GM21825 (cell line): ENCODE measurements around the gene CFD.
"Not testable (repeated sequence)": the region's sequence is repeated elsewhere in the genome, so short reads cannot be mapped to it uniquely, and the experiment has no call there.

Source experiments
- ATAC-seq: cut with Tn5 transposase; IDR thresholded peaks from one replicate; pipeline ENCODE4 v1.9.1; 2021; ENCODE audit warnings: mild to moderate bottlenecking, moderate library complexity; ENCODE audit not compliant: unreplicated experiment

CFD gene

DNA sequence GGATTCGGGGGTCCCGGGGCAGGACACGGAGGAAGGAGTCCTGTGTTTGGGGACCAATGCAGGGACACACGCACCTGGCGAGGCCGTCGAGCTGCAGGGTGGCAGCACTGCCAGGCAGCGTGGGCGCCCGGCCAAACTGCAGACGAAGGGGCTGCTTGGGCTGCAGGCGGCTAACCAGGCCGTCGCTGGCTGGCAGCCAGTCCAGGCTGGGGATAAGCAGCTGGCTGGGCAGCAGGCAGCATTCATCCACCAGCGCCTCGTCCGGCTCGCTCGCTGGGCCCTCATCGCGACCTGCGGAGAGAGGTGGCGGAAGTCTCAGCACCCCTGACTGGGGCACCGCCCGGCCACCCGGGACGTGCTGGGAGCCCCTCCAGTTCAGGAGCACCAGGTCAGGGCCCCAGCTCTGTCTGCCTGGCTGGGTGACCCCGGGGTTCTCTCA, 11.5 kb downstream of the CFD start:
- ATAC-seq: no peak

DNA sequence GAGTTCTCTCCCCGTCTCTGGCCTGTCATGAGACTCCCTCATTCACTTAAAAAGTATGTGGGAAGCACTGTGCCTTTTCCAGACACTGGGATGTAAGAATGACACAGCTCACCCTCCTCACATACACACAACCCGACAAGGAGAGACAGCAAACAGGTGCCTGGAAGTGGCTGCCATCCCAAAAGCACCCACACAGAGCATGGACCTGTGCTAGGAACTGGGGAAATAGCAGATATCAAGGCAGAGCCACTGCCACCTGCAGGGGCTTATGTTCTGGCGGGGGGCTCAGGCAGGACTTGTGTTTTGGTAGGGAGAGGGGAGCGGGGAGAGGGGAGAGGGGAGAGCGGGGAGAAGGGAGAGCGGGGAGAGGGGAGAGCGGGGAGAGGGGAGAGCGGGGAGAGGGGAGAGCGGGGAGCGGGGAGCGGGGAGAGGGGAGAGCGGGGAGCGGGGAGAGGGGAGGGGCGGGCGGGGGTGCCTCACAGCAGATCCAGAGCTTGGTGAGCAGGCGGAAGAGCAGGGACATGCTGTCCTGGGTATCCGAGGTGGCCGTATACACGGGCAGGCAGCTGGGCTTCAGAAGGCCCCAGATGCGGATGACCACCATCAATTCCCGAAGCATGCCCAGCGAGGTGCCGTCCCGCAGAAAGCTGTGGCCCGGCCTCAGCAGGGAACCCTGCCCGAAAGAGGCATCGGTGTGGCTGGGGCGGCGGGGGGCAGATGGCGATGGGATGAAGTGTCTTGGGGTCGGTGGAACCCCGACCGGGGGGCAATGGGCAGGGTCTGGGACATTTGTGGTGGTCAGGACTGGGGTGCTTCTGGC, 12.2 kb downstream of the CFD start:
- ATAC-seq: no peak

DNA sequence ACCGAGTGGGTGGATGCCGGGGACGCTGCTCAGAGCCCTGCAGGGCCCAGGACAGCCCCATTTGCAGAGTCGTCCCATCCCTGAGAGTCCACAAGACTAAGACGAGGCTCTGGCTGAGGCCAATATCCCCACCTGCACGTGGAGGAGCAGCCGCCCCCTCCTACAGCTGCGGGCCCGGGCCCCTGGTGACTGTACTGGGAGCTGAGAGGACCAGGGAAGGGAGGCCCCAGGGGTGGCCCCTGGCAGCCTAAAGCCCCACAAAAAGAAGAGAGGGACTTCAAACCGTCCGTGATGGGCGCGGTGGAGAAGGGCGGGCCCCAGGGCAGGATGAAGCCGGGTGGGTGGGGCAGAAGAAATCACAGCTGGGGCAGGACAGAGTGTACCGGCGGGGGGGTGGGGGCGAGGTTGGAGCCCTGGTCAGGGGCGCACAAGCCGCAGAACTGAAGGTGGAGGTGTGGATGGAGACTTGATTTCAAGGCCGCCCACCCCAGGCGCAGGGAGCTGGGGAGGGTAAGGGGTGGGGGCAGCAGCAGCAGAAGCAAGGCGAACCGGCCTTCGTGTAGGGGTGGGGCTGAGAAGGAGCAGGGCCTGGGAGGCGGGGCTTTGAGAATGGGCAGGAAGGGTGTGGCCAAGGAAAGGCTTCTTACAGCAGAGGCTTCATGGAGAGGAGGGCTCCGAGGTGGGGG, 12.9 kb downstream of the CFD start:
- ATAC-seq: no peak

DNA sequence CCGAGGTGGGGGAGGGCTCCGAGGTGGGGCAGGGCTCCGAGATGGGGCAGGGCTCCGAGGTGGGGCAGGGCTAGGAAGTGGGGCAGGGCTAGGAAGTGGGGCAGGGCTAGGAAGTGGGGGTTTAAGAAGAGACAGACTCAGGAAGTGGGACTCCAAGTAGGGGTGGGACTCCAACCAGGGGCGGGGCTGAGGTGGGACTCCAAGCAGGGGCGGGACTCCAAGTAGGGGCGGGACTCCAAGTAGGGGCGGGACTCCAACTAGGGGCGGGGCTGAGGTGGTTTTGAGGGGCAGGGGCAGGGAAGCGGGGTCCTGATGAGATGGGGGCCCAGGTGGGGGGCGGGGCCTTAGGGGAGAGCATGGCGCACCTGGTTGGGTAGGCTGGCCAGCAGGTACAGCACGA, 13.6 kb downstream of the CFD start:
- ATAC-seq: no peak

DNA sequence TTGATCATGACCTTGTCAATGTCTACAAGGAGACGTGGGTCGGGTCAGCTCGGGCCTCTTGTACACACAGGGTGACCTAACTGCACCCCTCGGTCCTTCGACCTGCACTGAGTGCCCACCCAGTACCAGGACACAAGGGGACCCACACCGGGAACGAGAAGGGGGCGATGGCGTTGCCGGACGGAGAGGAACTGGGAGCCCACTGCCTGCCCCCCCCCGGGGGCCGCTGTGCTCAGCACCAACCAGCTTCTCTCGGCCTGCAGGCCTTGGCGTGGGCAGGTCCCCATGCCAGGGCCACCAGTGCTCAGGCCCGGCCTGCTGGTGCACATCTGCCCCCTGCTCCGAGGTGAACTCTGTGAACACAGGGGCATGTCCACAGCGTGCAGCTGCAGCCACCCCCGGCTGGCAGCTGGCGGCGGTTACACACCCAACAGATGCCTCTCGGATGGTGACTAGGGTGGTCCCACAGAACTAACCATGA, 14.1 kb downstream of the CFD start:
- no peak for ATAC-seq

DNA sequence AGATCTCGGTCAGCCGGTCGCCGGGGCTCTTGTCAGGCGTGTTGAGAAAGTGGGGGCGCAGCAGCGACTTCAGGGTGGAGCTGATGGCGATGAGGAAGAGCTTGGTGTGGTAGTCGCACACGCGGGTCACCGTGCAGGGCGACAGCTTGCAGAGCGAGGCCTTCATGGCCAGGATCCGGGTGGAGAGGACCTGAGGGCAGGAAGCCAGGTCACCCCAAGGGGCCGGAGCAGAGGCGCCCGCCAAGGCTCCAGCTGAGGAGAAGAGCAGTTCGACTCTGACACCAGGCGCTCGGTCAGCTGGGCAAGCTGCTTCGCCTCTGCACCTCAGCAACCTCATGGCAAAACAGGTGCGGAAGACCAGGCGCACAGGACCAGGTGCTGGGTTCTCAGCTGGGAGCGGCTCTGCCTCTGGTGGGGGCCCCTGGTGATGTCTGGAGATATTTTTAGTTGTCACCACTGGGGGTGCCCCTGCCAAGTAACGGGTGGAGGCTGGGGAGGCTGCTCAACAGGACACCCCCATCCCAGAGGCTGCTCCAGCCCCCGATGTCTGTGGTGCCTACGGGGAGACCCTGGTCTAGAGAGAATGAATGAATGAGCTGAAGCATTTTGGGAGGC, 15.9 kb downstream of the CFD start:
- ATAC-seq: no peak

DNA sequence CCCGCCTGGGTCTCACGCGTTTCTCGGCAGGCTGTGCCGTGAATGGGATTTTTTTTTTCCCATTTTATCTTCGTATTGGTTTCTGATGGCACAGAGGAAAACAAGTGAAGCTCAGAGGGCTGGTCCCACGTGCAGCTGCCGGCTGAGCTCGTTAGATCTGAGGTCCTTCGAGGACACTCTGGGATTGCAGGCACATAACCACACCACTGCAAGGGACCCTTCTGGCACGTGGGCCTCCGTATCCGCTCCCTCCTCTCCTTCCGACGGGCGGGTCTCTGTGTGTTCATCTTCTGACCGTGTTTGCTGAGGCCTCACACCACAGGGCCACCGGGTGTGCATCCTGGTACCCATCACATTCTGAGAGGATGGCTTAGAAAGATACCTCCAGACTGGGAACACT, 16.6 kb downstream of the CFD start:
- ATAC-seq: no peak

DNA sequence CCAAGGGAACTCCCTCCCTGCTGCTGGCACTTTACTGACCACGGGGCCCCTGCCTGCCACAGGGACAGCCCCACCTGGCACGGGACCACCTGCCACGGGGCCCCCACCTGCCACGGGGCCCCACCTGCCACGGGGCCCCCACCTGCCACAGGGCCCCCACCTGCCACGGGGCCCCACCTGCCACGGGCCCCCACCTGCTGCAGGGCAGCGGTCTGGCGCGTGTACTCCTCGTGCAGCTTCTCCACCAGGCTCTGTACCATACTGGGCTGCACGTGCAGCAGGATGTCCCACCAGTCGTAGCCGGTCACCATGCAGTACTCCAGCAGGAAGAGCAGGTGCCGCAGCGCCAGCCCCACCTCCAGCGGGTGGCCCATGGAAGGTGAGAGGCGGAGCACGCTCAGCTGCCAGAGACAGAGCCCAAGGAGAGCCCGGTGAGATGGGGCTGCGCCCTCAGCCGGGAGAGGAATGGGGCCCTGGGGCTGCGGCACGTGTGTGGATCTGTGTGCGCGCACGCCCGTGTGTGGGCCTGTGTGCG, 17.4 kb downstream of the CFD start:
- no peak for ATAC-seq

DNA sequence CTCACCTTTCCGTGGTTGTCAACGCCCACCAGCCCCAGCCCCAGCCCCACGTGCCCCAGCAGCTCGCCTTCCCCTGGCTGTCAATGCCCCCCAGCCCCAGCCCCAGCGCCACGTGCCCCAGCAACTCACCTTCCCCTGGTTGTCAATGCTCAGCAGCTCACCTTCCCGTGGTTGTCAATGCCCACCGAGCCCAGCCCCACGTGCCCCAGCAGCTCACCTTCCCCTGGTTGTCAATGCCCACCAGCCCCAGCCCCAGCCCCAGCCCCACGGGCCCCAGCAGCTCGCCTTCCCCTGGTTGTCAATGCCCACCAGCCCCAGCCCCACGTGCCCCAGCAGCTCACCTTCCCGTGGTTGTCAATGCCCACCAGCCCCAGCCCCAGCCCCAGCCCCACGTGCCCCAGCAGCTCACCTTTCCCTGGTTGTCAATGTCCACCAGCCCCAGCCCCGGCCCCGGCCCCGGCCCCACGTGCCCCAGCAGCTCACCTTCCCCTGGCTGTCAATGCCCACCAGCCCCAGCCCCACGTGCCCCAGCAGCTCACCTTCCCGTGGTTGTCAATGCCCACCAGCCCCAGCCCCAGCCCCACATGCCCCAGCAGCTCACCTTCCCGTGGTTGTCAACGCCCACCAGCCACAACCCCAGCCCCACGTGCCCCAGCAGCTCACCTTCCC, 18.7 kb downstream of the CFD start:
- not testable (repeated sequence) for ATAC-seq

DNA sequence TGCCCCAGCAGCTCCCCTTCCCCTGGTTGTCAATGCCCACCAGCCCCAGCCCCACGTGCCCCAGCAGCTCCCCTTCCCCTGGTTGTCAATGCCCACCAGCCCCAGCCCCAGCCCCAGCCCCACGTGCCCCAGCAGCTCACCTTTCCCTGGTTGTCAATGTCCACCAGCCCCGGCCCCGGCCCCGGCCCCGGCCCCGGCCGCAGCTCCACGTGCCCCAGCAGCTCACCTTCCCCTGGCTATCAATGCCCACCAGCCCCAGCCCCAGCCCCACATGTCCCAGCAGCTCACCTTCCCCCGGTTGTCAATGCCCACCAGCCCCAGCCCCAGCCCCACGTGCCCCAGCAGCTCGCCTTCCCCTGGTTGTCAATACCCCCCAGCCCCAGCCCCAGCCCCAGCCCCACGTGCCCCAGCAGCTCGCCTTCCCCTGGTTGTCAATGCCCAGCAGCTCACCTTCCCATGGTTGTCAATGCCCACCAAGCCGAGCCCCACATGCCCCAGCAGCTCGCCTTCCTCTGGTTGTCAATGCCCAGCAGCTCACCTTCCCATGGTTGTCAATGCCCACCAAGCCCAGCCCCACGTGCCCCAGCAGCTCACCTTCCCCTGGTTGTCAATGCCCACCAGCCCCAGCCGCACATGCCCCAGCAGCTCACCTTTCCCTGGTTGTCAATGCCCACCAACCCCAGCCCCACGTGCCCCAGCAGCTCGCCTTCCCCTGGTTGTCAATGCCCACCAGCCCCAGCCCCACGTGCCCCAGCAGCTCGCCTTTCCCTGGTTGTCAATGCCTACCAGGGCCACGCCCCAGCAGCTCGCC, 19.5 kb downstream of the CFD start:
- ATAC-seq: not testable (repeated sequence)

DNA sequence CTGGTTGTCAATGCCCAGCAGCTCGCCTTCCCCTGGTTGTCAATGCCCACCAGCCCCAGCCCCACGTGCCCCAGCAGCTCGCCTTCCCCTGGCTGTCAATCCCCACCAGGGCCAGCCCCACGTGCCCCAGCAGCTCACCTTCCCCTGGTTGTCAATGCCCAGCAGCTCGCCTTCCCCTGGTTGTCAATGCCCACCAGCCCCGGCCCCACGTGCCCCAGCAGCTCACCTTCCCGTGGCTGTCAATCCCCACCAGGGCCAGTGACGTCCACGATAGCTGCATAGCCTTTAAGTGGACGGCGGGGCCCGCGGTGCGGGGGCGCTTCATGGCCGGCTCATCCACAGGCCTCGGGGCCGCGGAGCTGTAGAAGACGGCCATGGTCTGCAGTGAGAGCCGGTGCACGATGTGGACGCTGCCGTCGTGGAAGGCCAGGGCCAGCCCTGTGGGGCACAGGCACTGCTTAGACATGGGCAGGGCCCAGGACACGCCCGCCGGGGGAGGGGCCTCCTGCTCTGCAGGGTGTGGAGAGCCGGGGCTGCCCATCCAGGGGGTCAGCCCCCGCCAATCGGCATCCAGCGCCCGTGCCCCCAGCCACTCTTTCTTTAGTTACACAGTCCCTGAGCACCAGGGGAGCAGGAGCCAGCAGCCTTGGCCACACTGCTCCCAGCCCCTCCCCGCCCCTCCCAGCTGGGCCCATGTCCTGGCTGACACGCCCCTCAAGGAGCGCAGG, 20.4 kb downstream of the CFD start:
- no peak for ATAC-seq

DNA sequence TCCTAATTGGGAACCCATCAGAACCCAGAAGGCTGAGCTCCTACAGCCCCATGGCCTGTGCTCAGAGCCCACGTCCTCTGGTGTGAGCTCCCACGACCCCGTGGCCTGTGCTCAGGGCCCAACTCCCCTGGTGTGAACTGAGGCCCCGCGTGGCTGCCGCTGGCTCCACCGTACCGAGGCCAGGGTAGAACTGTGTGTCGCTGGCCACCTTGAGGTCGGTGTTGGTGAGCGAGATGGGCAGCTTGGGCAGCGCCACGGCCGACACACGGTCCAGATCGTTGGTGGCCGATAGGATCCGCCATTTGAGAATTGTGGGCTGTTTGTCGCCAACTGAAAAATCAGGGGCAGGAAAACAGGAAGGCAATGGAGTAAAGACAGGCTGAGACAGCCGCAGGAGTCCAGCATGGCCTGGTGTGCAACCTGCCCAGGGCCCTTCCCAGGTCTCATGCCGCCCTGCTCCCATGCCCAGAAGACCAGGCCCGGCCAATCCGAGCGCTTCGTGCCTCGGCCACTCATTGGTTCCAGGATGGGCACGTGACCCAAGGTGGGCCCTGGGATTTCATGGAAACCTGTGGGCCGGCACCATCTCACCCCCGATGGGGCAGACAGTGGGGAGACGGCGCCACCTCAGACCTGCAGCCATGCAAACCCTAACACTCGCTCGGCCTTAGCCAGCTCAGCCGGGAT, 22.1 kb downstream of the CFD start:
- ATAC-seq: no peak

DNA sequence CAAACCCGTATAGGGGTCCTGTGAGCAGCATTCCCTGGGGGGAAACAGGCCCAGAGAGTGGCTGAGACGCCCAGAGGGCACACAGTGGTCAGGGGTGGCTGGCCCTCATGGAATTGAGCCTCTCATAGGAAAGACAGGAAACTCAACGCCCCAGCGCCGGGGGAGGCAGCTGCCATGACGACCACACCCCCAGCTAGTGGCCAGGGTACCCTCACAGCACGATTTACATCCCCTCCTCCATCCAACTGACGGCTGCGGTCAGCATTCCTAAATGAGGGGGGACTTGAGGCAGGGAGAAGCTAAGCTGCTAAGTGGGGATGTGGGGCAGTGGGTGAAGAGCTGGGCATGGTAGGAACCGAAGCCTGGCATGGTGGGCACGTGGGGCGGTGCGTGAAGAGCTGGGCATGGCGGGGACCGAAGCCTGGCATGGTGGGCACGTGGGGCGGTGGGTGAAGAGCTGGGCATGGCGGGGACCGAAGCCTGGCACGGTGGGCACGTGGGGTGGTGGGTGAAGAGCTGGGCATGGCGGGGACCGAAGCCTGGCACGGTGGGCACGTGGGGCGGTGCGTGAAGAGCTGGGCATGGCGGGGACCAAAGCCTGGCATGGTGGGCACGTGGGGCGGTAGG, 23.5 kb downstream of the CFD start:
- ATAC-seq: no peak

DNA sequence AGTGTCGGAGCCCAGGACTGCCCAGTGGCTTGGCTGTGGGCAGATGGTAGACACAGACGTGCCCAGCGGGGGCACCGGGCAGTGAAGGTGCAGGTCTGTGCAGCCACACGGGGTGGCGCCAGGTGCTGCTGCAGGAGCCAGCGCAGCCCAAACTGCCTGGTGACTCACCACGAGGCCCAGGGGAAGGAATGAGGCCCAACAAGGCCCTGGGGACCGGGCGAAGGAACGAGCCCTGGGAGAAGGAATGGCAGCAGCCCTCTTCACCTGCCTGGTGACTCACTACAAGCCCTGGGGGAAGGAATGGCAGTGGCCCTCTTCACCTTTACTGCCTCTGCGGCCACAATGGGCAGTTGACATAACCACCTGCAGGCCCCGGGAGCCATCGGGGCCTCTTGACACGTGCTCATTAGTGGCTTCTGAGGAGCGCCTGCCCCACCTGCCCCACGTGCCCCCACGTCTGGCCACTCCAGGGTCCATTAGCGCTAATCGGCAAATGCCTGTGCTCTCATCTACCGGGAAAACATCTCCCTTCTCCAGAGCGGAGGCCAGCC, 24.3 kb downstream of the CFD start:
- ATAC-seq: no peak

DNA sequence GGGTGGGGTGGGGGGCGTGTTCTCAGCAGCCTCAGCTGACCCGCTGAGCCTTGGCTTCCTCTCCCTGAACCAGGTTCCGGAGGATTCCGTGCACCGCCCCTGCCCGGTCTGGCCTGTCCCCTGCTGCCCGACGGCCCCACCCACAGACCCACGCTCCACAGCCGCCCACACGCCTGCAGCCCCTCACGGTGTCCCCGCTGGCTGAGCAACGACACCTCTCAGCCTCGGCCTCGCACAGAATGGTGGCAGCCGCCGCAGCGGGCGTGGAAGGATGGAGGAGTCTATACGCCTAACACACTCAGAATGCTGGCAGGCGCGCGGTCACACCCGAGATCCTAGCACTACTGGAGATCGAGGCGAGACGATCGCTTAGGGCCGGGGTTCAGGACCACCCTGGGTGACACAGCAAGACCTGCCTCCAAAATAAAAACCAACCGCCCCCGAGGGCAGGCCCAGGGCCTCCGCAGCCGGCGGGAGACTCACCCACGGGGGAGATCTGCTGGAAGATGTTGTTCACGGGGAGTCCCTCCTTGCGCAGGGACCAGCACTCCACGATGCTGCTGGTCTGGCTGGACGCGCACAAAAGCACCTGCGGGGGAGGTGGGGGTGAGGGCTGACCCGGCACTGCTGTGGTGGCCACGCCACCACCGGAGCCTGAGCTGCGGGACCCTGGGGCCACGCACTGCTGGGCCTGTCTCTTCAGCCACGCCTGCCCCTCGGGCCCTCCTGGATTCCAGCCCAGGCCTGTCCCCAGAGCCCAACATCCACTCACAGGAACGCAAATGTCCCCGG, 25.2 kb downstream of the CFD start:
- no peak for ATAC-seq

DNA sequence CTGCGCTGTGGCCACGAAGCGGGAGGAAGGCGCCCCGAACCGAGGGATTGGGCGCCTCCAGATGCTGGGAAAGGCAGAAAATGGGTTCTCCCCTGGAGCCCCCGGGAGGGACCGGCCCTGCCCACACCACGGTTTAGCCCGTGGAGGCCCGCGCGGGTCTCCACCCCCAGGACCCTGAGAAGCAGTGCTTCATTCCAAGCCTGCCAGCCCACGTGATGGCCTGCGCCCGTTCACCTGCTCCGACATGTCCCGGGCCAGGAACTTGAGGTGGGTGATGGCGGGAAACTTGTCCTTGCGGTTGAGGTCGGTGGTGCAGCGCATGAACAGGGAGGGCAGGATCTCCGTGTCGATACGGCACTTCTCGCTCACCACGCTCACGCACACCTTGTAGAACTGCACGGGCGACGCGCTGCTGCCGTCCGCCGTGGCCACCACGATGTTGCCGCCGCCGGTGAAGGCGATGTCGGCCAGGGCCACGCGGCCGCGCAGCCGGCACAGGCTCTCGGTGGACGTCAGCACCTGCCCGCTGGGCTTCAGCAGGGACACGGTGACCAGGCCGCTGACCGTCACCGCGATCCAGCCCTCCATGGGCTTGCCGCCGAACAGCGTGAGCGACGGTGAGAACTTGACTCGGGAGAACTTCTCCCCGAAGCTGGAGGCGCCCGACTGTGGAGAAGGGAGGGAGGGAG, 26.2 kb downstream of the CFD start:
- ATAC-seq: no peak

DNA sequence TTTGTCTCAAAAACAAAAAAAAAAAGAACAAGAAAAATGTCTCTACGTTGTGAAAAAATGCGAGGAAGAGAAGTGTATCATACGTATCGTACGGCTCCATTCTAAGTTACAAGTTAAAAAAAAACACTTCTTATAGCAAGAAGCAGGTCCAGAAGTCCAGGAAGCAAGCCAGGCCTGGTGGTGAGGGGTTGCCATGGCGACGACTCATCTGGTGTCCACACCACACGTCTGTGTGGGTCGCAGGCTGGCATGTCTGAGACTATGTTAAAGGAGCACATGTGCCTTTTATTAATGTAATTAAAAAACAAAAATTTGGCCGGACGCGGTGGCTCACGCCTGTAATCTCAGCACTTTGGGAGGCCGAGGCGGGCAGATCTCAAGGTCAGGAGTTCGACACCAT, 27.6 kb downstream of the CFD start:
- ATAC-seq: no peak
